CD14-positive monocyte (primary cell): ENCODE measurements around the gene PCDHGB4. TPM values are rescaled to one million over a fixed set of nuclear protein-coding genes. Genes with fewer than 3 reads are reported as not detected.

Source experiments
- DNase-seq, 3 donors: peaks; one replicate each; pipeline ENCODE4 v3.0.0-alpha.2; 2011 to 2022
- H2AFZ ChIP-seq: 2 replicates; pipeline ENCODE4 v1.6.0; 2012; ENCODE audit warnings: mild to moderate bottlenecking, low read depth, low read length, inconsistent platforms; ENCODE audit not compliant: insufficient read depth, poor library complexity, severe bottlenecking
- H3K27ac ChIP-seq, 2 donors: 1 replicate in 1 of 2; 2 replicates in 1 of 2; pipeline ENCODE4 v1.5.1; 2012 to 2013; ENCODE audit warnings: low read length in 2 of 2, control low read depth in 1 of 2, inconsistent platforms in 1 of 2, low read depth in 1 of 2, mild to moderate bottlenecking in 1 of 2
- H3K27me3 ChIP-seq, 2 donors: one replicate each; pipeline versions ENCODE4 v1.6.0 to v1.6.1; 2011 to 2013; ENCODE audit warnings: low read length in 2 of 2; ENCODE audit not compliant: control insufficient read depth in 2 of 2, insufficient read depth in 2 of 2
- H3K36me3 ChIP-seq, 2 donors: replicated peaks in 1 of 2; 1 replicate in 1 of 2; 2 replicates in 1 of 2; pipeline versions ENCODE4 v1.5.1 to v1.6.1; 2012 to 2013; ENCODE audit warnings: low read length in 2 of 2, control low read depth in 1 of 2, inconsistent platforms in 1 of 2, mild to moderate bottlenecking in 1 of 2; ENCODE audit not compliant: insufficient read depth in 2 of 2, control insufficient read depth in 1 of 2
- H3K4me1 ChIP-seq, 2 donors: 1 replicate in 1 of 2; 2 replicates in 1 of 2; pipeline versions ENCODE4 v1.5.1 to v1.6.1; 2012 to 2013; ENCODE audit warnings: low read length in 2 of 2, control low read depth in 1 of 2, inconsistent platforms in 1 of 2, mild to moderate bottlenecking in 1 of 2, moderate library complexity in 1 of 2; ENCODE audit not compliant: insufficient read depth in 2 of 2, control insufficient read depth in 1 of 2
- H3K4me2 ChIP-seq: replicated peaks from 2 replicates; pipeline ENCODE3; 2012; ENCODE audit warnings: low read length, moderate library complexity, mild to moderate bottlenecking; ENCODE audit not compliant: poor library complexity, severe bottlenecking; ENCODE audit errors: extremely low read depth
- H3K4me3 ChIP-seq, 3 experiments: fragments of 200-600 bp in 1 of 3; sonication (generic) in 1 of 3; replicated peaks in 1 of 3; 1 replicate in 2 of 3; 2 replicates in 1 of 3; pipeline ENCODE4 v1.5.1; 2011 to 2013; ENCODE audit warnings: low read length in 3 of 3, mild to moderate bottlenecking in 3 of 3, control low read depth in 2 of 3, low read depth in 2 of 3, inconsistent platforms in 1 of 3, moderate library complexity in 1 of 3
- H3K79me2 ChIP-seq: 2 replicates; pipeline ENCODE4 v1.6.0; 2012; ENCODE audit warnings: mild to moderate bottlenecking, control low read depth, inconsistent platforms, low read length, moderate library complexity; ENCODE audit not compliant: insufficient read depth
- H3K9ac ChIP-seq: 2 replicates; pipeline ENCODE4 v1.6.0; 2017; ENCODE audit warnings: low read length, mild to moderate bottlenecking; ENCODE audit not compliant: insufficient read depth, poor library complexity, severe bottlenecking
- H3K9me3 ChIP-seq, 2 donors: replicated peaks in 1 of 2; 1 replicate in 1 of 2; 2 replicates in 1 of 2; pipeline versions ENCODE4 v1.5.1 to v1.6.1; 2012 to 2013; ENCODE audit warnings: low read length in 2 of 2, control low read depth in 1 of 2; ENCODE audit not compliant: control insufficient read depth in 1 of 2, insufficient read depth in 1 of 2
- H4K20me1 ChIP-seq: 2 replicates; pipeline ENCODE4 v1.6.0; 2012; ENCODE audit warnings: mild to moderate bottlenecking, low read length, control low read depth, moderate library complexity; ENCODE audit not compliant: insufficient read depth
- H3K27ac Mint-ChIP-seq, 7 donors: one replicate each; pipeline ENCODE4 v1.8.0; 2020; ENCODE audit warnings: mild to moderate bottlenecking in 7 of 7, mixed read lengths in 7 of 7, moderate library complexity in 6 of 7, inconsistent platforms in 2 of 7
- H3K27me3 Mint-ChIP-seq, 3 donors: one replicate each; pipeline ENCODE4 v1.8.0; 2021 to 2022; ENCODE audit warnings: low read depth in 3 of 3, mild to moderate bottlenecking in 3 of 3, mixed read lengths in 3 of 3, moderate library complexity in 3 of 3, inconsistent platforms in 1 of 3
- H3K36me3 Mint-ChIP-seq, 2 donors: one replicate each; pipeline ENCODE4 v1.8.0; 2020; ENCODE audit warnings: mixed read lengths in 2 of 2, inconsistent platforms in 1 of 2, mild to moderate bottlenecking in 1 of 2
- H3K4me1 Mint-ChIP-seq: one replicate; pipeline ENCODE4 v1.8.0; 2020; ENCODE audit warnings: mild to moderate bottlenecking, mixed read lengths
- H3K4me3 Mint-ChIP-seq, 2 donors: one replicate each; pipeline ENCODE4 v1.8.0; 2020; ENCODE audit warnings: mild to moderate bottlenecking in 2 of 2, mixed read lengths in 2 of 2, moderate library complexity in 1 of 2
- H3K9me3 Mint-ChIP-seq, 7 donors: one replicate each; pipeline ENCODE4 v1.8.0; 2020 to 2022; ENCODE audit warnings: mixed read lengths in 7 of 7, mild to moderate bottlenecking in 6 of 7, moderate library complexity in 6 of 7, inconsistent platforms in 2 of 7
- CTCF ChIP-seq: fragments of 200-600 bp; IDR thresholded peaks from one replicate; pipeline ENCODE4 v1.8.0; 2022; ENCODE audit warnings: antibody characterized with exemption, mild to moderate bottlenecking
- WGBS: methylation state at CpG from one replicate; pipeline ENCODE4 v1.1.5; 2013; ENCODE audit warnings: missing lambda C conversion rate; ENCODE audit not compliant: insufficient coverage; 5-methylcytosine and 5-hydroxymethylcytosine counted together
- intact Hi-C, 2 donors: fragments of 100-400 bp; cut with micrococcal nuclease; formaldehyde crosslinking; loops; one replicate each; pipeline versions ENCODE4 v1.15.0 to v1.15.1; 2023
- polyA plus RNA-seq, 3 donors: library from polyadenylated mRNA; depleted of rRNA in 1 of 3; unstranded in 2 of 3; stranded (reverse) in 1 of 3; fragments of 300-500 nt in 2 of 3; fragments of >200 nt in 1 of 3; fragmentation: Illumina TruSeq in 2 of 3; gene quantifications; 1 replicate in 2 of 3; 2 replicates in 1 of 3; pipeline ENCODE4 v1.2.3, GENCODE V29; 2012 to 2021

PCDHGB4 gene
- polyA plus RNA-seq, 3 donors: not detected

GRCh38 chr5:141421489-141421855, 34.0 kb downstream of the PCDHGB4 start:
- no peak overlapping the region for H3K9ac ChIP-seq
- peaks cover 76 to 89% (median 85%) of the 10 kb centered on the region in 3 donors for H3K27me3 Mint-ChIP-seq
- H3K4me3 Mint-ChIP-seq: peak overlapping the region; percentile 84 to 92
- DNase-seq: no peak
- peaks cover 7 to 30% of the 10 kb centered on the region in 2 donors for H3K36me3 Mint-ChIP-seq
- 7% methylated on average over 5 of the region's 13 CpGs for WGBS
- TF ChIP-seq CTCF: no peak
- no peaks in the 10 kb centered on the region for H4K20me1 ChIP-seq
- H2AFZ ChIP-seq: peak overlapping the region; percentile 84
- peak overlapping the region; percentile 89 for H3K4me2 ChIP-seq
- intact Hi-C loops: loop anchor here (5.0 kb wide), 2 partner anchors 136 to 141 kb away; no protein-coding TSS in a partner anchor
- peaks cover 19 to 21% of the 10 kb centered on the region in 2 donors for H3K4me1 ChIP-seq
- no peak overlapping the region for H3K27ac ChIP-seq
- peaks cover 19 to 61% (median 54%) of the 10 kb centered on the region in 7 donors for H3K9me3 Mint-ChIP-seq
- H3K27me3 ChIP-seq: peaks cover 80 to 100% of the 10 kb centered on the region in 2 donors
- no peaks in the 10 kb centered on the region for H3K79me2 ChIP-seq
- peaks cover 32% of the 10 kb centered on the region for H3K4me1 Mint-ChIP-seq
- peak overlapping the region; percentile 37 to 77 (median 54) for H3K4me3 ChIP-seq
- peak overlapping the region in 2 of 7 donors; percentile 41 to 73 for H3K27ac Mint-ChIP-seq
- no peaks in the 10 kb centered on the region for H3K36me3 ChIP-seq
- peaks cover 41 to 47% of the 10 kb centered on the region in 2 donors for H3K9me3 ChIP-seq

- Mint-ChIP-seq H3K4me1 (peaks cover 28% of the 10 kb centered on the region), H3K27ac (no peak overlapping the region), H3K36me3 (peaks cover 7 to 30% of the 10 kb centered on the region in 2 donors), H3K4me3 (peak overlapping the region in 1 of 2 donors; percentile 77), H3K9me3 (peaks cover 22 to 63% (median 59%) of the 10 kb centered on the region in 7 donors), H3K27me3 (peaks cover 79 to 97% (median 90%) of the 10 kb centered on the region in 3 donors)
- Histone ChIP-seq H3K36me3 (no peaks in the 10 kb centered on the region), H3K27ac (no peak overlapping the region), H3K9ac (no peak overlapping the region), H2AFZ (no peak overlapping the region), H3K4me1 (peaks cover 16 to 17% of the 10 kb centered on the region in 2 donors), H4K20me1 (no peaks in the 10 kb centered on the region), H3K4me3 (no peak overlapping the region), H3K9me3 (peaks cover 51 to 60% of the 10 kb centered on the region in 2 donors), H3K4me2 (no peak overlapping the region), H3K79me2 (no peaks in the 10 kb centered on the region), H3K27me3 (peaks cover 83 to 100% of the 10 kb centered on the region in 2 donors)
- no peak for TF ChIP-seq CTCF
- 30% methylated on average over 42 of the region's 42 CpGs for whole genome bisulfite sequencing
- DNase-seq: no peak
- intact Hi-C loops: loop anchor here (5.0 kb wide), 2 partner anchors 134 to 139 kb away; no protein-coding TSS in a partner anchor
Observed at GRCh38 chr5:141422742-141423291, 35.3 kb downstream of the PCDHGB4 start.
